HepG2 (cell line): Measurements from ENCODE around the gene MAP2K7. TPM values are rescaled to one million over a fixed set of nuclear protein-coding genes. Genes with fewer than 3 reads are reported as not detected.

Experiments used
- AKAP8 ChIP-seq: sonication (generic); formaldehyde crosslinking; IDR thresholded peaks from 2 replicates; pipeline ENCODE4 v1.5.1; 2020; ENCODE audit warnings: mild to moderate bottlenecking, missing genetic modification reagents
- ASH2L ChIP-seq: fragments of 300-600, 200-600 bp; sonication (generic); IDR thresholded peaks from 2 replicates; pipeline ENCODE4 v1.7.0; 2017; ENCODE audit warnings: low read depth, mild to moderate bottlenecking, moderate library complexity, mixed read lengths, low read length; ENCODE audit not compliant: insufficient read length
- E2F5 ChIP-seq: sonication (generic); formaldehyde crosslinking; conservative IDR thresholded peaks from 2 replicates; pipeline ENCODE4 v1.4.0; 2020; ENCODE audit warnings: missing genetic modification reagents
- GATAD1 ChIP-seq: IDR thresholded peaks from 2 replicates; pipeline ENCODE4 v1.6.1; 2016; ENCODE audit warnings: missing genetic modification reagents, missing compliant biosample characterization
- HMGA1 ChIP-seq: sonication (generic); formaldehyde crosslinking; conservative IDR thresholded peaks from 2 replicates; pipeline ENCODE4 v1.4.0; 2020; ENCODE audit warnings: missing genetic modification reagents
- KLF15 ChIP-seq: sonication (generic); formaldehyde crosslinking; IDR thresholded peaks from 2 replicates; pipeline ENCODE4 v1.8.1; 2023; ENCODE audit warnings: borderline replicate concordance, mild to moderate bottlenecking, inconsistent platforms, missing genetic modification reagents, mixed read lengths
- MEIS2 ChIP-seq: sonication (generic); formaldehyde crosslinking; IDR thresholded peaks from 2 replicates; pipeline ENCODE4 v1.9.0; 2021; ENCODE audit warnings: mild to moderate bottlenecking, missing genetic modification reagents
- NCOR1 ChIP-seq: fragments of 200-600 bp; sonication (generic); IDR thresholded peaks from 2 replicates; pipeline ENCODE4 v1.7.0; 2017; ENCODE audit warnings: antibody characterized with exemption, low read length, borderline replicate concordance
- NFKBIZ ChIP-seq: IDR thresholded peaks from 2 replicates; pipeline ENCODE4 v1.6.1; 2018; ENCODE audit warnings: missing genetic modification reagents, missing compliant biosample characterization
- POLR2A ChIP-seq, 2 experiments: IDR thresholded peaks; 2 replicates each; pipeline ENCODE4 v1.6.1; 2011; ENCODE audit warnings: low read depth in 2 of 2, low read length in 2 of 2, mild to moderate bottlenecking in 1 of 2, moderate library complexity in 1 of 2; ENCODE audit not compliant: insufficient read depth in 1 of 2
- PTBP1 ChIP-seq: fragments of 200-400 bp; formaldehyde crosslinking; IDR thresholded peaks from 2 replicates; pipeline ENCODE4 v1.6.1; 2018; ENCODE audit warnings: low read length, low read depth; ENCODE audit not compliant: poor library complexity, severe bottlenecking
- RBFOX2 ChIP-seq: fragments of 200-400 bp; formaldehyde crosslinking; IDR thresholded peaks from 2 replicates; pipeline ENCODE4 v1.6.1; 2017; ENCODE audit warnings: low read depth, mild to moderate bottlenecking, low read length
- RORA ChIP-seq: sonication (generic); formaldehyde crosslinking; IDR thresholded peaks from 2 replicates; pipeline ENCODE4 v1.5.0; 2020; ENCODE audit warnings: mild to moderate bottlenecking, missing genetic modification reagents, moderate library complexity
- SAFB2 ChIP-seq: sonication (generic); formaldehyde crosslinking; IDR thresholded peaks from 2 replicates; pipeline ENCODE4 v1.5.1; 2020; ENCODE audit warnings: missing genetic modification reagents, low read depth, mild to moderate bottlenecking, borderline replicate concordance
- TAF1 ChIP-seq: sonication (generic); formaldehyde crosslinking; IDR thresholded peaks from 2 replicates; pipeline ENCODE4 v1.4.0; 2020; ENCODE audit warnings: missing genetic modification reagents
- ZMYM2 ChIP-seq: sonication (generic); formaldehyde crosslinking; IDR thresholded peaks from 2 replicates; pipeline ENCODE4 v1.8.0; 2022; ENCODE audit warnings: mild to moderate bottlenecking, missing genetic modification reagents
- ZNF3 ChIP-seq: IDR thresholded peaks from 2 replicates; pipeline ENCODE4 v1.7.0; 2017; ENCODE audit warnings: inconsistent platforms
- ZNF33B ChIP-seq: sonication (generic); formaldehyde crosslinking; IDR thresholded peaks from 2 replicates; pipeline ENCODE4 v1.5.1; 2020; ENCODE audit warnings: mild to moderate bottlenecking, missing genetic modification reagents
- ZNF367 ChIP-seq: sonication (generic); formaldehyde crosslinking; IDR thresholded peaks from 2 replicates; pipeline ENCODE4 v1.4.0; 2020; ENCODE audit warnings: missing genetic modification reagents, borderline replicate concordance
- ZNF44 ChIP-seq: sonication (generic); formaldehyde crosslinking; IDR thresholded peaks from 2 replicates; pipeline ENCODE4 v1.5.1; 2020; ENCODE audit warnings: mild to moderate bottlenecking, missing genetic modification reagents
- ZNF570 ChIP-seq: sonication (generic); formaldehyde crosslinking; IDR thresholded peaks from 2 replicates; pipeline ENCODE4 v1.4.0; 2020; ENCODE audit warnings: mild to moderate bottlenecking, missing genetic modification reagents, borderline replicate concordance
- ZNF577 ChIP-seq: sonication (generic); formaldehyde crosslinking; IDR thresholded peaks from 2 replicates; pipeline ENCODE4 v1.4.0; 2020; ENCODE audit warnings: mild to moderate bottlenecking, low read depth, missing genetic modification reagents, borderline replicate concordance
- ZSCAN31 ChIP-seq: sonication (generic); formaldehyde crosslinking; IDR thresholded peaks from 2 replicates; pipeline ENCODE4 v1.5.0; 2020; ENCODE audit warnings: low read depth, mild to moderate bottlenecking, missing genetic modification reagents
- polyA plus RNA-seq, 8 experiments: library from polyadenylated mRNA; depleted of rRNA in 3 of 8; stranded (reverse) in 7 of 8; unstranded in 1 of 8; fragments of >200 nt; fragmentation: Illumina TruSeq in 4 of 8; extraction: Trizol in 4 of 8; gene quantifications; 2 replicates each; pipeline versions ENCODE4 v1.2.1 to v1.2.3, GENCODE V29; 2011 to 2016; ENCODE audit warnings: low read depth in 4 of 8, missing spikeins in 1 of 8, mixed read lengths in 1 of 8; ENCODE audit not compliant: insufficient read depth in 1 of 8
- total RNA-seq, 5 experiments: library from RNA; depleted of rRNA; stranded (reverse); fragments of >200 nt; fragmentation: Illumina TruSeq; extraction: Trizol; gene quantifications; 2 replicates each; pipeline ENCODE4 v1.2.3, GENCODE V29; 2016; ENCODE audit warnings: low read depth in 1 of 5
- TF ChIP-seq, protein P1 (sequence below): sonication (generic); formaldehyde crosslinking; IDR thresholded peaks from 2 replicates; pipeline ENCODE4 v1.4.0; 2020; ENCODE audit warnings: missing genetic modification reagents
- TF ChIP-seq, protein P2 (sequence below): IDR thresholded peaks from 2 replicates; pipeline ENCODE4 v1.6.1; 2016
- TF ChIP-seq, protein P3 (sequence below): sonication (generic); formaldehyde crosslinking; IDR thresholded peaks from 2 replicates; pipeline ENCODE4 v1.8.1; 2023; ENCODE audit warnings: mild to moderate bottlenecking, missing genetic modification reagents

MAP2K7 gene
- total and polyA plus RNA-seq, 2 of the 13 experiments (the other 11 are each of a cell fraction or from before 2014, with no cell fraction given): 9.0 to 10.8 TPM

- TF ChIP-seq ZNF33B (CRISPR knock-in tag) (no peak), MEIS2 (CRISPR knock-in tag) (no peak), ASH2L (no peak), GATAD1 (CRISPR knock-in tag) (no peak), KLF15 (no peak), PTBP1 (no peak), ZMYM2 (no peak), ZNF577 (CRISPR knock-in tag) (no peak), RORA (CRISPR knock-in tag) (no peak), TAF1 (no peak), NFKBIZ (no peak), RBFOX2 (peak; percentile 72), NCOR1 (no peak), SAFB2 (no peak), POLR2A (IDR thresholded peaks at IDR 0.05; ENCODE audit: insufficient read depth in 1 of 2, low read depth in 2 of 2, low read length in 2 of 2) (0 out of 4 replicates have a peak, but pooled peaks of 1 of the 2 experiments have one; percentile 29), AKAP8 (CRISPR knock-in tag) (peak; percentile 16; the same call in 1 of the 2 replicates), E2F5 (CRISPR knock-in tag) (no peak), ZSCAN31 (CRISPR knock-in tag) (no peak), ZNF570 (CRISPR knock-in tag) (no peak), ZNF367 (CRISPR knock-in tag) (no peak), HMGA1 (CRISPR knock-in tag) (no peak), ZNF3 (no peak), ZNF44 (no peak)
- TF ChIP-seq, protein P1, sequence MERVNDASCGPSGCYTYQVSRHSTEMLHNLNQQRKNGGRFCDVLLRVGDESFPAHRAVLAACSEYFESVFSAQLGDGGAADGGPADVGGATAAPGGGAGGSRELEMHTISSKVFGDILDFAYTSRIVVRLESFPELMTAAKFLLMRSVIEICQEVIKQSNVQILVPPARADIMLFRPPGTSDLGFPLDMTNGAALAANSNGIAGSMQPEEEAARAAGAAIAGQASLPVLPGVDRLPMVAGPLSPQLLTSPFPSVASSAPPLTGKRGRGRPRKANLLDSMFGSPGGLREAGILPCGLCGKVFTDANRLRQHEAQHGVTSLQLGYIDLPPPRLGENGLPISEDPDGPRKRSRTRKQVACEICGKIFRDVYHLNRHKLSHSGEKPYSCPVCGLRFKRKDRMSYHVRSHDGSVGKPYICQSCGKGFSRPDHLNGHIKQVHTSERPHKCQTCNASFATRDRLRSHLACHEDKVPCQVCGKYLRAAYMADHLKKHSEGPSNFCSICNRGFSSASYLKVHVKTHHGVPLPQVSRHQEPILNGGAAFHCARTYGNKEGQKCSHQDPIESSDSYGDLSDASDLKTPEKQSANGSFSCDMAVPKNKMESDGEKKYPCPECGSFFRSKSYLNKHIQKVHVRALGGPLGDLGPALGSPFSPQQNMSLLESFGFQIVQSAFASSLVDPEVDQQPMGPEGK (CRISPR knock-in tag): no peak
- TF ChIP-seq, protein P2, sequence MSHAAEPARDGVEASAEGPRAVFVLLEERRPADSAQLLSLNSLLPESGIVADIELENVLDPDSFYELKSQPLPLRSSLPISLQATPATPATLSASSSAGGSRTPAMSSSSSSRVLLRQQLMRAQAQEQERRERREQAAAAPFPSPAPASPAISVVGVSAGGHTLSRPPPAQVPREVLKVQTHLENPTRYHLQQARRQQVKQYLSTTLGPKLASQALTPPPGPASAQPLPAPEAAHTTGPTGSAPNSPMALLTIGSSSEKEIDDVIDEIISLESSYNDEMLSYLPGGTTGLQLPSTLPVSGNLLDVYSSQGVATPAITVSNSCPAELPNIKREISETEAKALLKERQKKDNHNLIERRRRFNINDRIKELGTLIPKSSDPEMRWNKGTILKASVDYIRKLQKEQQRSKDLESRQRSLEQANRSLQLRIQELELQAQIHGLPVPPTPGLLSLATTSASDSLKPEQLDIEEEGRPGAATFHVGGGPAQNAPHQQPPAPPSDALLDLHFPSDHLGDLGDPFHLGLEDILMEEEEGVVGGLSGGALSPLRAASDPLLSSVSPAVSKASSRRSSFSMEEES: no peak
- TF ChIP-seq, protein P3, sequence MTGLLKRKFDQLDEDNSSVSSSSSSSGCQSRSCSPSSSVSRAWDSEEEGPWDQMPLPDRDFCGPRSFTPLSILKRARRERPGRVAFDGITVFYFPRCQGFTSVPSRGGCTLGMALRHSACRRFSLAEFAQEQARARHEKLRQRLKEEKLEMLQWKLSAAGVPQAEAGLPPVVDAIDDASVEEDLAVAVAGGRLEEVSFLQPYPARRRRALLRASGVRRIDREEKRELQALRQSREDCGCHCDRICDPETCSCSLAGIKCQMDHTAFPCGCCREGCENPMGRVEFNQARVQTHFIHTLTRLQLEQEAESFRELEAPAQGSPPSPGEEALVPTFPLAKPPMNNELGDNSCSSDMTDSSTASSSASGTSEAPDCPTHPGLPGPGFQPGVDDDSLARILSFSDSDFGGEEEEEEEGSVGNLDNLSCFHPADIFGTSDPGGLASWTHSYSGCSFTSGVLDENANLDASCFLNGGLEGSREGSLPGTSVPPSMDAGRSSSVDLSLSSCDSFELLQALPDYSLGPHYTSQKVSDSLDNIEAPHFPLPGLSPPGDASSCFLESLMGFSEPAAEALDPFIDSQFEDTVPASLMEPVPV (CRISPR knock-in tag): no peak
Measured at GRCh38 chr19:7927605-7928333, 24.1 kb downstream of the MAP2K7 start (continued).
